K562 (cell line): Measurements from ENCODE around the gene PPP1R9B. TPM values are rescaled to one million over a fixed set of nuclear protein-coding genes. Genes with fewer than 3 reads are reported as not detected.

ENCODE experiments used
- ATAC-seq: fragments of 200-7000 bp; cut with Tn5 transposase; 3 replicates; pipeline ENCODE4 v1.9.1; 2020; ENCODE audit warnings: moderate library complexity
- BruUV-seq: library from RNA; stranded (reverse); fragments of 400-500 nt; replicated peaks from 2 replicates; lab custom pipeline; 2021; lab: Mats Ljungman, UMichigan
- CTCF ChIA-PET: fragments of 300-600 bp; formaldehyde crosslinking; extraction: SDS; loops from one replicate; lab custom pipeline; 2021; ENCODE audit warnings: low intra/inter-chr PET ratio; lab: Yijun Ruan, JAX
- POLR2A ChIA-PET: fragments of 300-600, 350-650 bp; sonication (Branson Sonifier 250); formaldehyde crosslinking; extraction: SDS; loops from one replicate; lab custom pipeline; 2021; ENCODE audit warnings: antibody characterized with exemption, inconsistent platforms; lab: Yijun Ruan, JAX
- DNase-seq, 4 experiments: peaks; one replicate each; pipeline versions ENCODE4 v3.0.0 to v3.0.0-alpha.2; 2011 to 2018; ENCODE audit warnings: low spot score in 3 of 4, mixed read lengths in 3 of 4; ENCODE audit errors: extremely low read depth in 1 of 4
- FAIRE-seq: peaks from 2 replicates; lab custom pipeline; 2011; peaks lifted over from hg19 to GRCh38; lab: Jason Lieb, UNC
- H2AFZ ChIP-seq: 2 replicates; pipeline ENCODE4 v1.6.0; 2011; ENCODE audit warnings: low read depth, low read length, control low read depth, inconsistent platforms
- H3K27ac ChIP-seq: fragments of 200-600 bp; 3 replicates; pipeline ENCODE4 v1.8.0; 2011; ENCODE audit warnings: low read depth, mild to moderate bottlenecking, control low read depth, inconsistent platforms, low read length, moderate library complexity, mixed read lengths; ENCODE audit errors: extremely low read depth
- H3K27me3 ChIP-seq, 2 experiments: fragments of 300-600 bp in 1 of 2; 2 replicates in 1 of 2; 3 replicates in 1 of 2; pipeline versions ENCODE4 v1.6.0 to v1.8.0; 2011; ENCODE audit warnings: inconsistent platforms in 2 of 2, low read length in 2 of 2, mild to moderate bottlenecking in 1 of 2, mixed read lengths in 1 of 2, moderate library complexity in 1 of 2; ENCODE audit not compliant: control insufficient read depth in 2 of 2, insufficient read depth in 2 of 2
- H3K36me3 ChIP-seq: fragments of 300-600 bp; 3 replicates; pipeline ENCODE4 v1.8.0; 2011; ENCODE audit warnings: mild to moderate bottlenecking, low read length, inconsistent platforms; ENCODE audit not compliant: control insufficient read depth, insufficient read depth
- H3K4me1 ChIP-seq, 2 experiments: fragments of 200-600 bp in 1 of 2; replicated peaks in 1 of 2; 2 replicates in 1 of 2; 3 replicates in 1 of 2; pipeline versions ENCODE4 v1.5.1 to v1.8.0; 2011; ENCODE audit warnings: inconsistent platforms in 2 of 2, low read length in 2 of 2, mild to moderate bottlenecking in 1 of 2, mixed read lengths in 1 of 2, moderate library complexity in 1 of 2; ENCODE audit not compliant: control insufficient read depth in 2 of 2, insufficient read depth in 2 of 2
- H3K4me2 ChIP-seq: 2 replicates; pipeline ENCODE4 v1.6.1; 2011; ENCODE audit warnings: low read length, control low read depth, inconsistent platforms, mixed read lengths; ENCODE audit not compliant: insufficient read depth
- H3K4me3 ChIP-seq: fragments of 200-600 bp; sonication (generic), shearing (Covaris generic); 2 replicates; pipeline ENCODE4 v1.5.1; 2016; ENCODE audit warnings: control low read depth, inconsistent platforms
- H3K79me2 ChIP-seq: fragments of 200-600 bp; 3 replicates; pipeline ENCODE4 v1.8.0; 2011; ENCODE audit warnings: low read length, inconsistent platforms; ENCODE audit not compliant: control insufficient read depth, insufficient read depth
- H3K9ac ChIP-seq, 2 experiments: 2 replicates each; pipeline versions ENCODE4 v1.6.0 to v1.6.1; 2011; ENCODE audit warnings: low read depth in 2 of 2, low read length in 2 of 2, control low read depth in 1 of 2, inconsistent platforms in 1 of 2, mild to moderate bottlenecking in 1 of 2, mixed read lengths in 1 of 2; ENCODE audit not compliant: insufficient read depth in 1 of 2
- H3K9me1 ChIP-seq: one replicate; pipeline ENCODE4 v1.6.0; 2011; ENCODE audit warnings: inconsistent platforms, mild to moderate bottlenecking, low read length, moderate library complexity; ENCODE audit not compliant: control insufficient read depth, insufficient read depth
- H3K9me3 ChIP-seq: replicated peaks from 2 replicates; pipeline ENCODE4 v1.5.1; 2011; ENCODE audit warnings: low read depth, low read length, inconsistent platforms; ENCODE audit not compliant: control insufficient read depth, insufficient read depth
- H4K20me1 ChIP-seq: replicated peaks from 2 replicates; pipeline ENCODE4 v1.6.1; 2011; ENCODE audit warnings: low read length, inconsistent platforms, mixed read lengths; ENCODE audit not compliant: control insufficient read depth, insufficient read depth
- COPS2 ChIP-seq: fragments of 450-650 bp; conservative IDR thresholded peaks from 2 replicates; pipeline ENCODE4 v1.6.1; 2016; ENCODE audit warnings: mild to moderate bottlenecking, moderate library complexity
- HCFC1 ChIP-seq: IDR thresholded peaks from 2 replicates; pipeline ENCODE4 v1.6.1; 2012; ENCODE audit warnings: low read depth, low read length, improper control_type of control experiment
- MIER1 ChIP-seq: fragments of 450-650 bp; IDR thresholded peaks from 2 replicates; pipeline ENCODE4 v1.6.1; 2016; ENCODE audit warnings: antibody characterized with exemption, mild to moderate bottlenecking, low read depth
- MTA2 ChIP-seq: fragments of 450-650 bp; IDR thresholded peaks from 2 replicates; pipeline ENCODE4 v1.6.1; 2016; ENCODE audit warnings: low read depth
- NUFIP1 ChIP-seq: fragments of 450-650 bp; IDR thresholded peaks from 2 replicates; pipeline ENCODE4 v1.6.1; 2018; ENCODE audit not compliant: partially characterized antibody
- RBBP5 ChIP-seq: fragments of 200-600 bp; sonication (generic); IDR thresholded peaks from 2 replicates; pipeline ENCODE4 v1.6.1; 2012; ENCODE audit warnings: borderline replicate concordance, mild to moderate bottlenecking, low read length, control low read depth, inconsistent platforms; ENCODE audit not compliant: insufficient read depth, poor library complexity, severe bottlenecking
- RFX1 ChIP-seq: fragments of 450-650 bp; IDR thresholded peaks from 2 replicates; pipeline ENCODE4 v1.6.1; 2016; ENCODE audit warnings: mild to moderate bottlenecking, moderate library complexity
- SP2 ChIP-seq: IDR thresholded peaks from 2 replicates; pipeline ENCODE4 v1.6.1; 2011; ENCODE audit warnings: mild to moderate bottlenecking, low read depth, low read length, moderate library complexity; ENCODE audit not compliant: poor library complexity, severe bottlenecking; ENCODE audit errors: extremely low read depth
- ZBTB17 ChIP-seq: fragments of 450-650 bp; formaldehyde crosslinking; IDR thresholded peaks from 2 replicates; pipeline ENCODE4 v1.4.0; 2020; ENCODE audit warnings: mild to moderate bottlenecking
- WGBS: fragments of 100-300 bp; shearing (Covaris generic); methylation state at CpG from one replicate; pipeline ENCODE4 v1.1.6; 2016; ENCODE audit warnings: low coverage, mixed read lengths; ENCODE audit not compliant: insufficient coverage; ENCODE audit errors: missing lambda C conversion rate; 5-methylcytosine and 5-hydroxymethylcytosine counted together
- in situ Hi-C: fragments of 300-500 bp; cut with MboI; formaldehyde crosslinking; loops from 4 replicates; pipeline ENCODE4 v1.15.0; 2018; ENCODE audit warnings: inconsistent platforms, mixed read lengths
- intact Hi-C: fragments of 100-400 bp; cut with micrococcal nuclease; formaldehyde crosslinking; loops from 2 replicates; pipeline ENCODE4 v1.14.2; 2022
- polyA plus RNA-seq, 8 experiments: library from polyadenylated mRNA; depleted of rRNA in 4 of 8; stranded (reverse) in 5 of 8; unstranded in 3 of 8; fragments of >200 nt; fragmentation: Nextera tagmentation in 2 of 8; fragmentation: Illumina TruSeq in 1 of 8; extraction: Ambion mirVana in 2 of 8; extraction: Trizol in 1 of 8; gene quantifications; 2 replicates each; pipeline versions ENCODE4 v1.2.1 to v1.2.3, GENCODE V29; 2011 to 2014; ENCODE audit warnings: inconsistent platforms in 1 of 8, missing spikeins in 1 of 8
- total RNA-seq, 7 experiments: library from RNA; depleted of rRNA in 6 of 7; stranded (reverse); fragments of >200 nt in 6 of 7; fragmentation: Illumina TruSeq in 2 of 7; extraction: Trizol in 2 of 7; gene quantifications; 2 replicates each; pipeline versions ENCODE4 v1.2.1 to v1.2.3, GENCODE V29; 2011 to 2021; ENCODE audit warnings: low replicate concordance in 1 of 7
- TF ChIP-seq, protein P1 (sequence below): sonication (generic); formaldehyde crosslinking; IDR thresholded peaks from 2 replicates; pipeline ENCODE4 v1.8.0; 2023; ENCODE audit warnings: mild to moderate bottlenecking, missing genetic modification reagents
- TF ChIP-seq, protein P2 (sequence below): fragments of 250-450 bp; sonication (Bioruptor Pico); IDR thresholded peaks from 2 replicates; pipeline ENCODE4 v1.9.0; 2021; ENCODE audit warnings: mild to moderate bottlenecking, inconsistent platforms
- TF ChIP-seq, protein P3 (sequence below): fragments of 250-450 bp; sonication (Bioruptor Pico); IDR thresholded peaks from 2 replicates; pipeline ENCODE4 v1.4.0; 2020; ENCODE audit warnings: borderline replicate concordance

The PPP1R9B gene
- total and polyA plus RNA-seq, 9 of the 15 experiments (the other 6 are each of a cell fraction or from before 2014, with no cell fraction given): 0.10 to 63.5 (median 24.7) TPM

DNA sequence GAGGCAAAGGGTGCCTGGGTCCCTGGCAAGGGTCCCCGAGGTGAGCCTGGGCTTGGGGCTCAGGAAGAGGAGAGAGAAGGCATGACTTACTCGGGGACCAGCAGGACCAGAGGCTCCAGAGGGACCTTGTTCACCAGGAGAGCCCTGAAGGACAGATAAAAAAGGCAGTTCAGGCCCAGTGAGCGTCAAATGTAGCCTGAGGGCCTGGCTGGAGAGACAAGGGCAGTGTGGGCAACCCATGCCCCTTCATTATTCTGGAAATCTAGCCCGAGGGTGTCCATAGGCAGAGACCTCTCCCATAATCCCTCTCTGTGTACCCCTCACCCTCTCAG lies 36.9 kb upstream of the PPP1R9B start:
- no peaks in the 10 kb centered on the region for H3K9me1 ChIP-seq
- H3K4me1 ChIP-seq: peaks cover 4 to 18% of the 10 kb centered on the region in 2 experiments; a peak in 4 of 5 replicates
- H3K36me3 ChIP-seq: no peaks in the 10 kb centered on the region
- no peak overlapping the region for H3K9ac ChIP-seq
- POLR2A ChIA-PET: interaction anchor here (0.7 to 1.0 kb wide), 3 partner anchors 10 to 102 kb away, joined by 3 read pairs; no protein-coding TSS in a partner anchor
- H3K27ac ChIP-seq: no peak overlapping the region
- 0% methylated on average over 4 of the region's 4 CpGs for WGBS
- H4K20me1 ChIP-seq: no peaks in the 10 kb centered on the region; the same call in 1 of the 2 replicates
- H3K4me3 ChIP-seq: no peak overlapping the region
- intact Hi-C loops (no loop called here), in situ Hi-C loops (no loop called here)
- no peaks in the 10 kb centered on the region for H3K9me3 ChIP-seq
- no TSS peak for BruUV-seq
- no peak for DNase-seq
- no peaks in the 10 kb centered on the region for H3K79me2 ChIP-seq
- H3K27me3 ChIP-seq: peaks cover 56 to 87% of the 10 kb centered on the region in 2 experiments
- no peak overlapping the region for H3K4me2 ChIP-seq
- H2AFZ ChIP-seq: no peak overlapping the region
- no peak for ATAC-seq
- FAIRE-seq: no peak
- CTCF ChIA-PET: no interaction called here
- TF ChIP-seq HCFC1 (no peak), MTA2 (no peak), NUFIP1 (no peak), MIER1 (no peak), SP2 (no peak), RBBP5 (no peak), ZBTB17 (CRISPR knock-in tag) (no peak), COPS2 (no peak), RFX1 (no peak)
- TF ChIP-seq, protein P1, sequence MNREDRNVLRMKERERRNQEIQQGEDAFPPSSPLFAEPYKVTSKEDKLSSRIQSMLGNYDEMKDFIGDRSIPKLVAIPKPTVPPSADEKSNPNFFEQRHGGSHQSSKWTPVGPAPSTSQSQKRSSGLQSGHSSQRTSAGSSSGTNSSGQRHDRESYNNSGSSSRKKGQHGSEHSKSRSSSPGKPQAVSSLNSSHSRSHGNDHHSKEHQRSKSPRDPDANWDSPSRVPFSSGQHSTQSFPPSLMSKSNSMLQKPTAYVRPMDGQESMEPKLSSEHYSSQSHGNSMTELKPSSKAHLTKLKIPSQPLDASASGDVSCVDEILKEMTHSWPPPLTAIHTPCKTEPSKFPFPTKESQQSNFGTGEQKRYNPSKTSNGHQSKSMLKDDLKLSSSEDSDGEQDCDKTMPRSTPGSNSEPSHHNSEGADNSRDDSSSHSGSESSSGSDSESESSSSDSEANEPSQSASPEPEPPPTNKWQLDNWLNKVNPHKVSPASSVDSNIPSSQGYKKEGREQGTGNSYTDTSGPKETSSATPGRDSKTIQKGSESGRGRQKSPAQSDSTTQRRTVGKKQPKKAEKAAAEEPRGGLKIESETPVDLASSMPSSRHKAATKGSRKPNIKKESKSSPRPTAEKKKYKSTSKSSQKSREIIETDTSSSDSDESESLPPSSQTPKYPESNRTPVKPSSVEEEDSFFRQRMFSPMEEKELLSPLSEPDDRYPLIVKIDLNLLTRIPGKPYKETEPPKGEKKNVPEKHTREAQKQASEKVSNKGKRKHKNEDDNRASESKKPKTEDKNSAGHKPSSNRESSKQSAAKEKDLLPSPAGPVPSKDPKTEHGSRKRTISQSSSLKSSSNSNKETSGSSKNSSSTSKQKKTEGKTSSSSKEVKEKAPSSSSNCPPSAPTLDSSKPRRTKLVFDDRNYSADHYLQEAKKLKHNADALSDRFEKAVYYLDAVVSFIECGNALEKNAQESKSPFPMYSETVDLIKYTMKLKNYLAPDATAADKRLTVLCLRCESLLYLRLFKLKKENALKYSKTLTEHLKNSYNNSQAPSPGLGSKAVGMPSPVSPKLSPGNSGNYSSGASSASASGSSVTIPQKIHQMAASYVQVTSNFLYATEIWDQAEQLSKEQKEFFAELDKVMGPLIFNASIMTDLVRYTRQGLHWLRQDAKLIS: no peak
- TF ChIP-seq, protein P2, sequence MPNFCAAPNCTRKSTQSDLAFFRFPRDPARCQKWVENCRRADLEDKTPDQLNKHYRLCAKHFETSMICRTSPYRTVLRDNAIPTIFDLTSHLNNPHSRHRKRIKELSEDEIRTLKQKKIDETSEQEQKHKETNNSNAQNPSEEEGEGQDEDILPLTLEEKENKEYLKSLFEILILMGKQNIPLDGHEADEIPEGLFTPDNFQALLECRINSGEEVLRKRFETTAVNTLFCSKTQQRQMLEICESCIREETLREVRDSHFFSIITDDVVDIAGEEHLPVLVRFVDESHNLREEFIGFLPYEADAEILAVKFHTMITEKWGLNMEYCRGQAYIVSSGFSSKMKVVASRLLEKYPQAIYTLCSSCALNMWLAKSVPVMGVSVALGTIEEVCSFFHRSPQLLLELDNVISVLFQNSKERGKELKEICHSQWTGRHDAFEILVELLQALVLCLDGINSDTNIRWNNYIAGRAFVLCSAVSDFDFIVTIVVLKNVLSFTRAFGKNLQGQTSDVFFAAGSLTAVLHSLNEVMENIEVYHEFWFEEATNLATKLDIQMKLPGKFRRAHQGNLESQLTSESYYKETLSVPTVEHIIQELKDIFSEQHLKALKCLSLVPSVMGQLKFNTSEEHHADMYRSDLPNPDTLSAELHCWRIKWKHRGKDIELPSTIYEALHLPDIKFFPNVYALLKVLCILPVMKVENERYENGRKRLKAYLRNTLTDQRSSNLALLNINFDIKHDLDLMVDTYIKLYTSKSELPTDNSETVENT (CRISPR knock-in tag): no peak
- TF ChIP-seq, protein P3, sequence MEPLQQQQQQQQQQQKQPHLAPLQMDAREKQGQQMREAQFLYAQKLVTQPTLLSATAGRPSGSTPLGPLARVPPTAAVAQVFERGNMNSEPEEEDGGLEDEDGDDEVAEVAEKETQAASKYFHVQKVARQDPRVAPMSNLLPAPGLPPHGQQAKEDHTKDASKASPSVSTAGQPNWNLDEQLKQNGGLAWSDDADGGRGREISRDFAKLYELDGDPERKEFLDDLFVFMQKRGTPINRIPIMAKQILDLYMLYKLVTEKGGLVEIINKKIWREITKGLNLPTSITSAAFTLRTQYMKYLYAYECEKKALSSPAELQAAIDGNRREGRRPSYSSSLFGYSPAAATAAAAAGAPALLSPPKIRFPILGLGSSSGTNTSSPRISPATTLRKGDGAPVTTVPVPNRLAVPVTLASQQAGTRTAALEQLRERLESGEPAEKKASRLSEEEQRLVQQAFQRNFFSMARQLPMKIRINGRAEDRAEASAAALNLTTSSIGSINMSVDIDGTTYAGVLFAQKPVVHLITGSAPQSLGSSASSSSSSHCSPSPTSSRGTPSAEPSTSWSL (CRISPR knock-in tag): no peak
